Osteocyte (in vitro differentiated cells): ENCODE data around the gene NUBP2. TPM values are rescaled to one million over a fixed set of nuclear protein-coding genes. Genes with fewer than 3 reads are reported as not detected.
A peak's percentile ranks its signal among the peaks of the same experiment; 100 is the strongest.

Experiments used
- DNase-seq: peaks from one replicate; pipeline ENCODE4 v3.0.0; 2021; ENCODE audit warnings: mixed read lengths; ENCODE audit not compliant: unreplicated experiment; ENCODE audit errors: extremely low spot score
- H3K27ac Mint-ChIP-seq: one replicate; pipeline ENCODE4 v1.8.0; 2021; ENCODE audit warnings: mild to moderate bottlenecking, mixed read lengths; ENCODE audit not compliant: unreplicated experiment
- H3K27me3 Mint-ChIP-seq: one replicate; pipeline ENCODE4 v1.8.0; 2021; ENCODE audit warnings: mixed read lengths; ENCODE audit not compliant: unreplicated experiment
- H3K36me3 Mint-ChIP-seq: one replicate; pipeline ENCODE4 v1.8.0; 2021; ENCODE audit warnings: mixed read lengths; ENCODE audit not compliant: unreplicated experiment
- H3K4me1 Mint-ChIP-seq: one replicate; pipeline ENCODE4 v1.8.0; 2021; ENCODE audit warnings: mixed read lengths; ENCODE audit not compliant: unreplicated experiment
- H3K4me3 Mint-ChIP-seq: one replicate; pipeline ENCODE4 v1.8.0; 2021; ENCODE audit warnings: mild to moderate bottlenecking, moderate library complexity, mixed read lengths; ENCODE audit not compliant: unreplicated experiment
- H3K9me3 Mint-ChIP-seq: one replicate; pipeline ENCODE4 v1.8.0; 2021; ENCODE audit warnings: mixed read lengths; ENCODE audit not compliant: unreplicated experiment
- total RNA-seq: library from RNA; stranded (reverse); gene quantifications from 2 replicates; pipeline ENCODE4 v1.2.1, GENCODE V29; 2021
- TF ChIP-seq, protein P1 (sequence below): fragments of 200-600 bp; sonication (generic); IDR thresholded peaks from 2 replicates; pipeline ENCODE4 v1.5.0; 2021; ENCODE audit warnings: antibody characterized with exemption, mild to moderate bottlenecking, moderate library complexity

NUBP2 gene
- total RNA-seq, 1 donor from 2014 or later: 56.3 TPM

DNA sequence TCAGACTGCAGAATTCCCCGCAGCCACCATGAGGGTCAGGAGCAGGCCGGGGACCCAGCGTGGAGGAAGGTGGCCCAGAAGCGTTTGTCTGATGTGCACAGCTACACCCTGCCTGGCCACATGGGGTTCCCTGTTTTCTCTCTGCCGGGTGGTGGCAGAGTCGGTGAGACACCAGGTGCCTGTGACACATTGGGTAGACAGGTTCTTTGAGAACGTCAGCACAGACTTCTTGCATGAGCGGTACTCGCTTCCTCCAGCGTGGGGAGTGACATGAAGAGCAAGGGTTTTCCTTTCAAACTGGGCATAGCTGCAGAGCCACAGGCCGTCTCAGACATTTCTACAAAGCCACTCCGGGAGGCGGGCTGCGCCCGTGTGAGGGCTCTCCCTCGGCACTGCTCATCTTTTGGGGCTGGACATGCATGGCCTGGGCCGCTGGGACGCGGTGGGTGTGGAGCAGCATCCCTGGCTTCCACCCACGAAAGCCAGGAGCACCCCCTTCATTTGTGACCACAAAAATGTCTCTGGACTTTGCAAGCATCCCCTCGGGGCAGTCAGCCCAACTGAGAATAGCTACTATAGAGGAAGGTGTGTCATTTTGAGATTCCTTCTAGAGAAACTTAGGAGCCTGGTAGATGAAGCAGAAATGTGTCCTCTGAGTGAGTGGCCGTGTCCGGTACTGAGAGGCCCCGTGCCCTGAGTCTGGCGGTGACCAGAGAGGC lies 37.4 kb upstream of the NUBP2 start:
- H3K4me3 Mint-ChIP-seq: peak overlapping the region; percentile 50
- peak overlapping the region; percentile 96 for H3K27ac Mint-ChIP-seq
- TF ChIP-seq, protein P1, sequence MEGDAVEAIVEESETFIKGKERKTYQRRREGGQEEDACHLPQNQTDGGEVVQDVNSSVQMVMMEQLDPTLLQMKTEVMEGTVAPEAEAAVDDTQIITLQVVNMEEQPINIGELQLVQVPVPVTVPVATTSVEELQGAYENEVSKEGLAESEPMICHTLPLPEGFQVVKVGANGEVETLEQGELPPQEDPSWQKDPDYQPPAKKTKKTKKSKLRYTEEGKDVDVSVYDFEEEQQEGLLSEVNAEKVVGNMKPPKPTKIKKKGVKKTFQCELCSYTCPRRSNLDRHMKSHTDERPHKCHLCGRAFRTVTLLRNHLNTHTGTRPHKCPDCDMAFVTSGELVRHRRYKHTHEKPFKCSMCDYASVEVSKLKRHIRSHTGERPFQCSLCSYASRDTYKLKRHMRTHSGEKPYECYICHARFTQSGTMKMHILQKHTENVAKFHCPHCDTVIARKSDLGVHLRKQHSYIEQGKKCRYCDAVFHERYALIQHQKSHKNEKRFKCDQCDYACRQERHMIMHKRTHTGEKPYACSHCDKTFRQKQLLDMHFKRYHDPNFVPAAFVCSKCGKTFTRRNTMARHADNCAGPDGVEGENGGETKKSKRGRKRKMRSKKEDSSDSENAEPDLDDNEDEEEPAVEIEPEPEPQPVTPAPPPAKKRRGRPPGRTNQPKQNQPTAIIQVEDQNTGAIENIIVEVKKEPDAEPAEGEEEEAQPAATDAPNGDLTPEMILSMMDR: no peak
- no peaks in the 10 kb centered on the region for H3K9me3 Mint-ChIP-seq
- peaks cover 4% of the 10 kb centered on the region for H3K36me3 Mint-ChIP-seq
- H3K4me1 Mint-ChIP-seq: peaks cover 31% of the 10 kb centered on the region
- peak; percentile 89 for DNase-seq
- no peaks in the 10 kb centered on the region for H3K27me3 Mint-ChIP-seq

DNA sequence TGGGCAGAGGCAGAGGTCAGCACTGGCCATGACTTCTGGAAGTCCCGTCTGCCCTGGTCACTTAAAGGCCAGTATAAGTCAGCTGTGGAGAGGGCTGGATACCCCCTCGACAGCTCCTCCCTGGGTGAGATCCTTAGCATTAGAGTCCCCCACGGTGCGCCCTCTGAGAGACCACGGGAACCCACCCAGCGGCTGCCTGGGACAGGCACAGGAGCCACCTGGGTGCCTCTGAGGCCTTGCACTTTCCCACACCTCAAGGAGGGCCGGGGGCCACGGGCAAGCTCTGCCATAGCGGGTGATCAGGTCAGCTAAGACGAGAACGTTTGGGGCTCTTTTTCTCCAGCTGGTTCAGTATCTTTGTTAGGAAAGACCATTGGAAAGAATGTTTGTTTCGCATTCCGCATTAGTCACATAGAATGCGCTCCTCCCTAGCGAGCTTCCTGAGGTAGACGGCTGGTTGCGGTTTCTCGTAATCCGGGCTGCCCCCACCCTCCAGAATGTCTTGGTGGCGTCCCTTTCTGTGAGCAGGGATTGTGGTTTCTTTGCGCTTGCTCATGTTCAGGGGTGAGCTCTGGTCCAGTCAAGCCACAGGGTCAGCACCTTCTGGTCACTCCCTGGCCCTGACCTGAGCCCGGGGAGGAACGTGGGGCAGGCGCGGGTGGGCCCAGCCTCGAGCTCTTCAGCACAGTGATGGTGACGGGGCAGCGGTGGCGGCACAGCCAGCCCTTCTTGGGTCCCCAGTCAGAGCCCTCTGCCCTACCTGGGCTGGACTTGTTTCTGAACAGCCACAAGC lies 36.7 kb upstream of the NUBP2 start:
- peak; percentile 83 for DNase-seq
- peak overlapping the region; percentile 96 for H3K27ac Mint-ChIP-seq
- TF ChIP-seq, protein P1: no peak
- peak overlapping the region; percentile 50 for H3K4me3 Mint-ChIP-seq
- H3K27me3 Mint-ChIP-seq: no peaks in the 10 kb centered on the region
- H3K36me3 Mint-ChIP-seq: peaks cover under 1% of the 10 kb centered on the region
- peaks cover 31% of the 10 kb centered on the region for H3K4me1 Mint-ChIP-seq
- H3K9me3 Mint-ChIP-seq: no peaks in the 10 kb centered on the region

DNA sequence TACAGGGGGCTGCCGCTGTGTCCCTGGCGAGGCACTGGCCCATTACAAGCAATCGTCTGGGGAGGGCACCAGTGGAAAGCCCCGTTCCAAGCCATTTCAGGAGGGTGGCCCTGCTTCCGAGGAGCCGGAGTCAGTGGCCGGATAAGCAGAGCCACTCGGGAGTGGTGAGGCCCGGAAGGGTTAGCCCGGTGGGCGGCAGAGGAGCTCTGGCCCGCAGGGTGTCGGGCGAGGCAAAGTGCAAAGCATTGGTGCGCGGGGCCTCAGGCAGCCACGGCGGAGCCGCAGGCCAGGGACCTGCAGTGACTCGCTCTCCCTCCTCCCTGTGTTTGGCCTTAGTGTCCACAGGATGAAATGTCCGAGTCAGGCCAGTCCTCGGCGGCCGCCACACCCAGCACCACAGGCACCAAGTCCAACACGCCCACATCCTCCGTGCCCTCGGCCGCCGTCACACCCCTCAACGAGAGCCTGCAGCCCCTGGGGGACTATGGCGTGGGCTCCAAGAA lies 36.0 kb upstream of the NUBP2 start:
- H3K9me3 Mint-ChIP-seq: no peaks in the 10 kb centered on the region
- no peaks in the 10 kb centered on the region for H3K27me3 Mint-ChIP-seq
- DNase-seq: no peak
- TF ChIP-seq, protein P1: no peak
- no peaks in the 10 kb centered on the region for H3K36me3 Mint-ChIP-seq
- H3K4me1 Mint-ChIP-seq: peaks cover 31% of the 10 kb centered on the region
- peak overlapping the region; percentile 96 for H3K27ac Mint-ChIP-seq
- H3K4me3 Mint-ChIP-seq: no peak overlapping the region

DNA sequence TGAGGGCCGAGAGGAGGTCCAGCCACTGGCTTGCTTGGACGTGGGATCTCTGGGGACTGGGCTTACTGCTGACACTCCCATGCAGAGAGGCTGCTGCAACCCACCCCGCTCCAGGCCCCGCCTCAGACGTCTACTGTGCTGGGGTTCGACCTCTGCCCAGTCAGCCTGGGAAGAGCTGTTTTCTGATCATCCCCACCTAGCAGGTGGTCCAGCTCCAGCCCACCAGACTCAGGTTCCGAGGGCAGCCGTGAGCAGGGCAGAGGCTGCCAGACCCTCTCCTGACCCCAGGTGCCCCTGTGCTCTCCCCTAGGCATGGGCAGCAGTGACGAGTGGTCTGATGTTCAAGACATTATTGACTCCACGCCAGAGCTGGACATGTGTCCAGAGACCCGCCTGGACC lies 34.8 kb upstream of the NUBP2 start:
- TF ChIP-seq, protein P1: no peak
- H3K4me3 Mint-ChIP-seq: no peak overlapping the region
- H3K27me3 Mint-ChIP-seq: no peaks in the 10 kb centered on the region
- DNase-seq: no peak
- no peaks in the 10 kb centered on the region for H3K9me3 Mint-ChIP-seq
- no peak overlapping the region for H3K27ac Mint-ChIP-seq
- H3K36me3 Mint-ChIP-seq: no peaks in the 10 kb centered on the region
- H3K4me1 Mint-ChIP-seq: peaks cover 31% of the 10 kb centered on the region
